Daoy (cell line): ENCODE data around the gene OLFM2. TPM values are rescaled to one million over a fixed set of nuclear protein-coding genes. Genes with fewer than 3 reads are reported as not detected.

Experiments used
- DNase-seq: peaks from one replicate; pipeline ENCODE4 v3.0.0-alpha.2; 2015; ENCODE audit warnings: low read depth
- total RNA-seq: library from RNA; depleted of rRNA; stranded (reverse); fragments of >200 nt; shearing (Covaris generic); gene quantifications from 2 replicates; pipeline ENCODE4 v1.2.3, GENCODE V29; 2014

OLFM2 gene
- total RNA-seq, 1 experiment from 2014 or later = 15.7 TPM

- no peak for DNase-seq
These were observed 25.7 kb downstream of the OLFM2 start for GRCh38 chr19:9910625-9911024.

- DNase-seq = peak; percentile 17
These were observed 27.1 kb downstream of the OLFM2 start for GRCh38 chr19:9909251-9909650.

- no peak for DNase-seq
These were observed 29.7 kb downstream of the OLFM2 start for GRCh38 chr19:9906475-9907087.

GRCh38 chr19:9903336-9903735 is 33.0 kb downstream of the OLFM2 start:
- no peak for DNase-seq

GRCh38 chr19:9901642-9902041 is 34.7 kb downstream of the OLFM2 start:
- no peak for DNase-seq

GRCh38 chr19:9901020-9901419 is 35.3 kb downstream of the OLFM2 start:
- DNase-seq = no peak

- no peak for DNase-seq
These were observed 44.5 kb downstream of the OLFM2 start for GRCh38 chr19:9891609-9892373.

- DNase-seq = no peak
These were observed 51.2 kb downstream of the OLFM2 start for GRCh38 chr19:9885077-9885552.

GRCh38 chr19:9883764-9884163 is 52.6 kb downstream of the OLFM2 start:
- DNase-seq = peak; percentile 21

- peak; percentile 21 for DNase-seq
These were observed 53.0 kb downstream of the OLFM2 start for GRCh38 chr19:9883231-9883758.

- peak; percentile 49 for DNase-seq
These were observed 54.6 kb downstream of the OLFM2 start for GRCh38 chr19:9881720-9882119.

- peak; percentile 66 for DNase-seq
These were observed 57.7 kb downstream of the OLFM2 start for GRCh38 chr19:9878511-9879196.

- peak; percentile 81 for DNase-seq
These were observed 58.4 kb downstream of the OLFM2 start for GRCh38 chr19:9877780-9878510.

GRCh38 chr19:9875796-9876195 is 60.5 kb downstream of the OLFM2 start:
- no peak for DNase-seq

GRCh38 chr19:9875031-9875627 is 61.2 kb downstream of the OLFM2 start:
- DNase-seq = no peak

GRCh38 chr19:9872618-9873242 is 63.6 kb downstream of the OLFM2 start:
- no peak for DNase-seq

GRCh38 chr19:9871626-9872338 is 64.5 kb downstream of the OLFM2 start:
- DNase-seq = no peak

- no peak for DNase-seq
These were observed 67.2 kb downstream of the OLFM2 start for GRCh38 chr19:9868983-9869617.

- DNase-seq = no peak
These were observed 70.4 kb downstream of the OLFM2 start for GRCh38 chr19:9865732-9866501.
